ENCODE measurements around the gene CKLF.

The CKLF gene

DNA sequence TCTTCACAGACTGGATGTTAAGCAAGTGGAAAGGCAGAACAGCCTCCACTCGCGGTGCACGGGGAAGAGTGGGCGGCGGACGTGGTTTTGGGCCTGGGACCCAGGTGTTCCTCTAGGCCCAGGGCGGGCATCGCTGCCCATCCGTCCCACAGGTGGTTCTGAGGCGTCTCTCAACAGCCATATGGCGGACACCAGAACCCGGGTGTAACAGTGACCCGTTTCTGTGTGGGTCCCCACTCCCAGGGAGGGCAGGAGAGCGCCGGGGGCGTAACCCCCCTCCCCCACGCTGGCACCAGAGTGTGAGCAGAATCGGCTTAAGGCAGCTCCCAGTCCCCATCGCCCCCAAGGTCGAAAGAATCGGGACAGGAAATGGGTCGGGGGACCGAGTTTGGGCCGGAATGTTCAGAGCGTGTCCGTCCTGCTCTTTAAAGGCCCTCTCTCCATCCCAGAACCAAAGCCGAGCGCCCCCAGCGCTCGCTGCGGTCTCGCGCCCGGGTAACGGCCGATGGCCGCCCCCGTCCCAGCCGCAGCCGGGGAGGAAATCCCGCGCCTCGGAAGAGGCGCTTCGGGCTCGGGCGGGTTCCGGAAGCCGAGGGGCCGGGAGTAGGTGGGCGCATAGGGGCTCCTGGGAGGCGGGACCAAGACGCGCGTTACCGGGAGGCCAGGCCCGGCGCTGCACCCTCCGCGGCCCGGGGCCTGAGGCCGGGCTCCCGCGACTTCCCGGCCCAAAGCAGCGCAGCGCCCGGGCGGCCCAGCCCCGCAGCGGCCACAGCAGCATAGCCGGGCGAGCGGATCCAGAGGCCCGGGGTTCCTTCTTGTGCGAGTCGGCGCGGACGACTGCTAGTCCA lies 2.9 kb upstream of the CKLF start, which contains the start of gene TK2:
TK2 (minus strand) TSS at position 839 of the 848 bp plus-strand sequence; CDS start at position 778, 61 bp downstream.
- H4K8ac ChIP-seq (ENCODE audit: low read length): peak within 1 kb of the TSS; percentile 99
- no peaks in the 10 kb centered on the region for H3K27me3 ChIP-seq (ENCODE audit: control insufficient read depth in 1 of 2, insufficient read depth in 1 of 2, low read length in 2 of 2)
- peak within 1 kb of the TSS in 1 of 2 experiments; percentile 96 for H3K23ac ChIP-seq (ENCODE audit: low read length in 2 of 2)
- 19% methylated on average over 62 of the region's 80 CpGs for WGBS
- peak within 1 kb of the TSS; percentile 98 for H2BK5ac ChIP-seq (ENCODE audit: low read depth, low read length, poor library complexity, severe bottlenecking)
- peak within 1 kb of the TSS; percentile 93 for H3K4me2 ChIP-seq (ENCODE audit: low read length, poor library complexity, severe bottlenecking)
- peak within 1 kb of the TSS; percentile 90 for H3K27ac ChIP-seq (ENCODE audit: low read length, poor library complexity, severe bottlenecking)
- H3K36me3 ChIP-seq (ENCODE audit: control insufficient read depth in 1 of 2, insufficient read depth in 2 of 2, low read depth in 1 of 2, low read length in 2 of 2): peaks cover 10 to 27% of the 10 kb centered on the region in 2 experiments
- peak; percentile 69 for DNase-seq
- H3K18ac ChIP-seq (ENCODE audit: low read depth in 1 of 2, low read length in 2 of 2): peak within 1 kb of the TSS; percentile 88 to 95
- H3K9me3 ChIP-seq (ENCODE audit: control insufficient read depth, low read length): no peaks in the 10 kb centered on the region
- peak within 1 kb of the TSS; percentile 67 to 92 for H3K4me3 ChIP-seq (ENCODE audit: insufficient read depth in 1 of 2, low read depth in 1 of 2, low read length in 2 of 2)
- peak within 1 kb of the TSS; percentile 97 for H2BK120ac ChIP-seq (ENCODE audit: low read depth, low read length)
- H2BK15ac ChIP-seq (ENCODE audit: low read depth, poor library complexity, severe bottlenecking): peak within 1 kb of the TSS; percentile 80
- peak within 1 kb of the TSS; percentile 74 to 92 for H3K4ac ChIP-seq (ENCODE audit: low read depth in 1 of 2, low read length in 2 of 2)
- H3K79me1 ChIP-seq (replicated peaks; ENCODE audit: low read length, poor library complexity, severe bottlenecking): peaks cover 37% of the 10 kb centered on the region
- H3K14ac ChIP-seq (ENCODE audit: low read length in 2 of 2): peak within 1 kb of the TSS in 1 of 2 experiments; percentile 92
- H2AK5ac ChIP-seq (ENCODE audit: low read length, severe bottlenecking): peak within 1 kb of the TSS; percentile 91
- H2AFZ ChIP-seq (ENCODE audit: low read depth, low read length): peak within 1 kb of the TSS; percentile 90
- peak within 1 kb of the TSS; percentile 88 for H4K91ac ChIP-seq (ENCODE audit: low read length)
- H3K9ac ChIP-seq (ENCODE audit: low read length): peak within 1 kb of the TSS; percentile 98
- H2BK12ac ChIP-seq (ENCODE audit: low read length in 2 of 2): peak within 1 kb of the TSS in 1 of 2 experiments; percentile 17
- peaks cover 36% of the 10 kb centered on the region for H3K4me1 ChIP-seq (ENCODE audit: control insufficient read depth, insufficient read depth, low read depth, low read length)

DNA sequence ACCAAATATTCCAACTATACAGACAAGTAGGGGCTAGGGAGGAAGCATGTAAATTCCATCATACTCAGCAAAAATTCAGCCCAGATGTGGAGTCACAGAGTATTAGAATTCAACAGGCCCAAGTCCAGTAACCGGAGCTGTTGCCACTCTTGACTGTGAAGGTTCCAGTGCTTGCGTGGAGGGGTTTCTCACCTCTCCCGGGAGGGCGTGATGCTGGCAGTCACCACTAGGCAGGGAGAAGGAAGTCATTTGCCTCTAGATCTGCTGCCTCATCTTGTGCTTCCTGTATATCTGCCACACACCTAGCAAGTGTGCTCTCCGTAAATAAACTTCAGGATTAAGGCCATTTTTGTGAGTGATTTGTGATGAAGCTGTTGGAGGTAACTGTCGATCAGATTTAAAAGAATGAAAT lies 1.0 kb upstream of the CKLF start:
- H3K23ac ChIP-seq (ENCODE audit: low read length in 2 of 2): no peak overlapping the region
- no peak overlapping the region for H2BK120ac ChIP-seq (ENCODE audit: low read depth, low read length)
- no peak overlapping the region for H2AFZ ChIP-seq (ENCODE audit: low read depth, low read length)
- no peak overlapping the region for H3K14ac ChIP-seq (ENCODE audit: low read length in 2 of 2)
- no peak overlapping the region for H3K4me2 ChIP-seq (ENCODE audit: low read length, poor library complexity, severe bottlenecking)
- no peak overlapping the region for H3K27ac ChIP-seq (ENCODE audit: low read length, poor library complexity, severe bottlenecking)
- H4K8ac ChIP-seq (ENCODE audit: low read length): peak overlapping the region; percentile 41
- H3K4me1 ChIP-seq (ENCODE audit: control insufficient read depth, insufficient read depth, low read depth, low read length): peaks cover 36% of the 10 kb centered on the region
- H3K79me1 ChIP-seq (replicated peaks; ENCODE audit: low read length, poor library complexity, severe bottlenecking): peaks cover 41% of the 10 kb centered on the region
- peak overlapping the region; percentile 93 for H3K9ac ChIP-seq (ENCODE audit: low read length)
- no peak overlapping the region for H3K18ac ChIP-seq (ENCODE audit: low read depth in 1 of 2, low read length in 2 of 2)
- no peaks in the 10 kb centered on the region for H3K9me3 ChIP-seq (ENCODE audit: control insufficient read depth, low read length)
- peak overlapping the region in 1 of 2 experiments; percentile 90 for H3K4me3 ChIP-seq (ENCODE audit: insufficient read depth in 1 of 2, low read depth in 1 of 2, low read length in 2 of 2)
- H2BK12ac ChIP-seq (ENCODE audit: low read length in 2 of 2): peak overlapping the region in 1 of 2 experiments; percentile 0
- H3K27me3 ChIP-seq (ENCODE audit: control insufficient read depth in 1 of 2, insufficient read depth in 1 of 2, low read length in 2 of 2): no peaks in the 10 kb centered on the region
- peaks cover 11 to 21% of the 10 kb centered on the region in 2 experiments for H3K36me3 ChIP-seq (ENCODE audit: control insufficient read depth in 1 of 2, insufficient read depth in 2 of 2, low read depth in 1 of 2, low read length in 2 of 2)
- no peak overlapping the region for H2BK5ac ChIP-seq (ENCODE audit: low read depth, low read length, poor library complexity, severe bottlenecking)
- peak overlapping the region; percentile 100 for H2AK5ac ChIP-seq (ENCODE audit: low read length, severe bottlenecking)
- H4K91ac ChIP-seq (ENCODE audit: low read length): no peak overlapping the region
- DNase-seq: peak; percentile 41
- 86% methylated on average over 6 of the region's 6 CpGs for WGBS
- no peak overlapping the region for H2BK15ac ChIP-seq (ENCODE audit: low read depth, poor library complexity, severe bottlenecking)
- H3K4ac ChIP-seq (ENCODE audit: low read depth in 1 of 2, low read length in 2 of 2): no peak overlapping the region

DNA sequence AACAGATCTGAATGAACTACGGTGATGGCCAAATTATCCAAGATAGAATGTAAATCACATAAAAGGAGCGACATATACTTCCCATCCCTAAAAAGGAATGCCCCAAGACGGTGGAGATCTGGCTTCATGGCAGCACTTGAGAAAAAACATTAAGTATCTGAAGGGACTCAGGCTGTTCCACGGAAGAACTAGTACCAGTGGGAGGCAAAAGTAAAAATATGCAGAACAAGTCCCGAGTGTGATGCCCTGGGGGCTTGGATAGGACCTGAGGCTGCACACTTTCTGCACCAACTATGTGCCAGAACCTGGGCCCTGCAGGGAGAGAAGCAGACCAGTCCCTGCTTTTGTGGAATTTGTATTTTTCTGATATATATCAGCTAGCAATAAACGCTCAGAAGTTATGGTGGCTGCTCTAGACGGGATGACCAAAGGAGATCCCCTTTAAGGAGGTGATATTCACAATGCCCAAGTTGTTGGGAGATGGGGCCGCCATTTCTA lies 539 bp upstream of the CKLF start:
- no peak overlapping the region for H2BK15ac ChIP-seq (ENCODE audit: low read depth, poor library complexity, severe bottlenecking)
- H3K23ac ChIP-seq (ENCODE audit: low read length in 2 of 2): peak overlapping the region in 1 of 2 experiments; percentile 66
- WGBS: 66% methylated on average over 7 of the region's 8 CpGs
- H3K9ac ChIP-seq (ENCODE audit: low read length): peak overlapping the region; percentile 93
- H3K4me3 ChIP-seq (ENCODE audit: insufficient read depth in 1 of 2, low read depth in 1 of 2, low read length in 2 of 2): peak overlapping the region; percentile 61 to 90
- H3K27me3 ChIP-seq (ENCODE audit: control insufficient read depth in 1 of 2, insufficient read depth in 1 of 2, low read length in 2 of 2): no peaks in the 10 kb centered on the region
- H2AK5ac ChIP-seq (ENCODE audit: low read length, severe bottlenecking): peak overlapping the region; percentile 100
- peak overlapping the region; percentile 98 to 99 for H3K18ac ChIP-seq (ENCODE audit: low read depth in 1 of 2, low read length in 2 of 2)
- peak overlapping the region; percentile 96 to 100 for H3K4ac ChIP-seq (ENCODE audit: low read depth in 1 of 2, low read length in 2 of 2)
- H2AFZ ChIP-seq (ENCODE audit: low read depth, low read length): peak overlapping the region; percentile 76
- peaks cover 33% of the 10 kb centered on the region for H3K4me1 ChIP-seq (ENCODE audit: control insufficient read depth, insufficient read depth, low read depth, low read length)
- H4K8ac ChIP-seq (ENCODE audit: low read length): peak overlapping the region; percentile 100
- H3K9me3 ChIP-seq (ENCODE audit: control insufficient read depth, low read length): no peaks in the 10 kb centered on the region
- peaks cover 41% of the 10 kb centered on the region for H3K79me1 ChIP-seq (replicated peaks; ENCODE audit: low read length, poor library complexity, severe bottlenecking)
- no peak overlapping the region for H3K14ac ChIP-seq (ENCODE audit: low read length in 2 of 2)
- H3K4me2 ChIP-seq (ENCODE audit: low read length, poor library complexity, severe bottlenecking): peak overlapping the region; percentile 86
- peak overlapping the region; percentile 99 for H4K91ac ChIP-seq (ENCODE audit: low read length)
- DNase-seq: no peak
- H2BK12ac ChIP-seq (ENCODE audit: low read length in 2 of 2): no peak overlapping the region
- peak overlapping the region; percentile 86 for H3K27ac ChIP-seq (ENCODE audit: low read length, poor library complexity, severe bottlenecking)
- peaks cover 11 to 21% of the 10 kb centered on the region in 2 experiments for H3K36me3 ChIP-seq (ENCODE audit: control insufficient read depth in 1 of 2, insufficient read depth in 2 of 2, low read depth in 1 of 2, low read length in 2 of 2)
- no peak overlapping the region for H2BK5ac ChIP-seq (ENCODE audit: low read depth, low read length, poor library complexity, severe bottlenecking)
- H2BK120ac ChIP-seq (ENCODE audit: low read depth, low read length): peak overlapping the region; percentile 84

DNA sequence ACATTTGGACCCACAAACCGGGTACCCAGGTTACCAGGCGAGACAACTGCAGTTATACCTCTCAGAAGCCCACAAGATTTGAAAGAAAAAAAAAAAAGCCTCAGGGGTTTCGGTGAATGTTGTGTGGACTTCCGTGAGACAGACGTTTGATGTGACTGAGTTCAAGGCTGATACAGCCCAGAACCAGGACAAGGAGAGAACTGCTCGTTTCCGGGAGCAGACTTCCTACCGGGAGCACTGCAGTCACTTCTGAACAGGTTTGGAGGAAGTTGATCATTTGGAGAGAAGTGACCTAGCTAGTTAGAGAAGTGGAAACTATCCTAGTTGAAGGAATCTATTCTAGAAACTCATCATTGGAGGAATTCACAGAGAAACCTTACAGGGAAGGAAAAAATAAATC lies 847 bp downstream of the CKLF start:
- H3K9ac ChIP-seq (ENCODE audit: low read length): peak overlapping the region; percentile 93
- peaks cover 24% of the 10 kb centered on the region for H3K4me1 ChIP-seq (ENCODE audit: control insufficient read depth, insufficient read depth, low read depth, low read length)
- no peak overlapping the region for H3K14ac ChIP-seq (ENCODE audit: low read length in 2 of 2)
- H3K79me1 ChIP-seq (replicated peaks; ENCODE audit: low read length, poor library complexity, severe bottlenecking): peaks cover 35% of the 10 kb centered on the region
- H2BK5ac ChIP-seq (ENCODE audit: low read depth, low read length, poor library complexity, severe bottlenecking): no peak overlapping the region
- no peaks in the 10 kb centered on the region for H3K9me3 ChIP-seq (ENCODE audit: control insufficient read depth, low read length)
- no peaks in the 10 kb centered on the region for H3K27me3 ChIP-seq (ENCODE audit: control insufficient read depth in 1 of 2, insufficient read depth in 1 of 2, low read length in 2 of 2)
- peak overlapping the region in 1 of 2 experiments; percentile 90 for H3K4me3 ChIP-seq (ENCODE audit: insufficient read depth in 1 of 2, low read depth in 1 of 2, low read length in 2 of 2)
- H2BK12ac ChIP-seq (ENCODE audit: low read length in 2 of 2): peak overlapping the region in 1 of 2 experiments; percentile 52
- WGBS: 96% methylated on average over 8 of the region's 8 CpGs
- H4K91ac ChIP-seq (ENCODE audit: low read length): no peak overlapping the region
- no peak overlapping the region for H3K18ac ChIP-seq (ENCODE audit: low read depth in 1 of 2, low read length in 2 of 2)
- no peak overlapping the region for H2BK120ac ChIP-seq (ENCODE audit: low read depth, low read length)
- DNase-seq: no peak
- H3K4ac ChIP-seq (ENCODE audit: low read depth in 1 of 2, low read length in 2 of 2): no peak overlapping the region
- H2AFZ ChIP-seq (ENCODE audit: low read depth, low read length): no peak overlapping the region
- no peak overlapping the region for H2BK15ac ChIP-seq (ENCODE audit: low read depth, poor library complexity, severe bottlenecking)
- H3K23ac ChIP-seq (ENCODE audit: low read length in 2 of 2): no peak overlapping the region
- peaks cover 3 to 19% of the 10 kb centered on the region in 2 experiments for H3K36me3 ChIP-seq (ENCODE audit: control insufficient read depth in 1 of 2, insufficient read depth in 2 of 2, low read depth in 1 of 2, low read length in 2 of 2)
- H2AK5ac ChIP-seq (ENCODE audit: low read length, severe bottlenecking): no peak overlapping the region
- H3K27ac ChIP-seq (ENCODE audit: low read length, poor library complexity, severe bottlenecking): no peak overlapping the region
- no peak overlapping the region for H4K8ac ChIP-seq (ENCODE audit: low read length)
- H3K4me2 ChIP-seq (ENCODE audit: low read length, poor library complexity, severe bottlenecking): peak overlapping the region; percentile 73
